H9 (cell line): Measurements from ENCODE around the gene ITK. TPM values are rescaled to one million over a fixed set of nuclear protein-coding genes. Genes with fewer than 3 reads are reported as not detected.

Experiments
- DNase-seq: peaks from one replicate; pipeline ENCODE4 v3.0.0-alpha.2; 2017
- H2AFZ ChIP-seq: one replicate; pipeline ENCODE4 v1.6.1; 2013; ENCODE audit warnings: mild to moderate bottlenecking, low read length, control low read depth, moderate library complexity
- H2AK5ac ChIP-seq: 2 replicates; pipeline ENCODE4 v1.6.1; 2013; ENCODE audit warnings: low read length, control low read depth, mixed read lengths; ENCODE audit not compliant: insufficient read length
- H2BK120ac ChIP-seq: one replicate; pipeline ENCODE4 v1.6.1; 2013; ENCODE audit warnings: low read depth, mild to moderate bottlenecking, low read length, control low read depth, inconsistent platforms; ENCODE audit not compliant: poor library complexity, severe bottlenecking
- H2BK12ac ChIP-seq: 2 replicates; pipeline ENCODE4 v1.6.1; 2013; ENCODE audit warnings: low read length, control low read depth, mixed read lengths, low read depth; ENCODE audit not compliant: insufficient read length
- H2BK15ac ChIP-seq: 2 replicates; pipeline ENCODE4 v1.6.1; 2013; ENCODE audit warnings: low read depth, low read length, control low read depth
- H2BK20ac ChIP-seq: one replicate; pipeline ENCODE4 v1.6.1; 2013; ENCODE audit warnings: low read depth, mild to moderate bottlenecking, low read length, control low read depth, inconsistent platforms; ENCODE audit not compliant: poor library complexity, severe bottlenecking
- H2BK5ac ChIP-seq: 2 replicates; pipeline ENCODE4 v1.6.1; 2013; ENCODE audit warnings: low read length, control low read depth, mixed read lengths; ENCODE audit not compliant: insufficient read length
- H3K14ac ChIP-seq: 2 replicates; pipeline ENCODE4 v1.6.1; 2013; ENCODE audit warnings: low read length, control low read depth; ENCODE audit not compliant: insufficient read depth
- H3K18ac ChIP-seq: 2 replicates; pipeline ENCODE4 v1.6.1; 2013; ENCODE audit warnings: low read depth, mild to moderate bottlenecking, mixed read lengths, low read length, control low read depth; ENCODE audit not compliant: insufficient read length
- H3K23ac ChIP-seq: 2 replicates; pipeline ENCODE4 v1.6.1; 2013; ENCODE audit warnings: low read length, control low read depth, mixed read lengths, low read depth; ENCODE audit not compliant: insufficient read length
- H3K23me2 ChIP-seq: 2 replicates; pipeline ENCODE4 v1.6.1; 2013; ENCODE audit warnings: low read depth, mild to moderate bottlenecking, mixed read lengths, low read length, control low read depth; ENCODE audit not compliant: insufficient read length, poor library complexity, severe bottlenecking
- H3K27ac ChIP-seq: 2 replicates; pipeline ENCODE4 v1.5.1; 2013; ENCODE audit warnings: low read length, control low read depth, mixed read lengths, low read depth; ENCODE audit not compliant: insufficient read length
- H3K27me3 ChIP-seq: 2 replicates; pipeline ENCODE4 v1.6.1; 2013; ENCODE audit warnings: low read length, control low read depth, inconsistent platforms; ENCODE audit not compliant: insufficient read depth
- H3K4ac ChIP-seq: 2 replicates; pipeline ENCODE4 v1.6.1; 2013; ENCODE audit warnings: low read depth, mild to moderate bottlenecking, control low read depth, inconsistent platforms, low read length, moderate library complexity
- H3K4me1 ChIP-seq: 2 replicates; pipeline ENCODE4 v1.6.1; 2013; ENCODE audit warnings: low read length, control low read depth, inconsistent platforms; ENCODE audit not compliant: insufficient read depth
- H3K4me2 ChIP-seq: 2 replicates; pipeline ENCODE4 v1.6.1; 2013; ENCODE audit warnings: low read length, control low read depth, mixed read lengths; ENCODE audit not compliant: insufficient read length, insufficient read depth
- H3K56ac ChIP-seq: 2 replicates; pipeline ENCODE4 v1.6.1; 2013; ENCODE audit warnings: low read depth, mild to moderate bottlenecking, mixed read lengths, low read length, control low read depth; ENCODE audit not compliant: insufficient read length
- H3K79me1 ChIP-seq: 2 replicates; pipeline ENCODE4 v1.6.1; 2013; ENCODE audit warnings: low read depth, mild to moderate bottlenecking, moderate library complexity, low read length, control low read depth, inconsistent platforms; ENCODE audit not compliant: insufficient read depth, poor library complexity, severe bottlenecking
- H3K79me2 ChIP-seq: 2 replicates; pipeline ENCODE4 v1.6.1; 2013; ENCODE audit warnings: low read length, control low read depth, inconsistent platforms; ENCODE audit not compliant: insufficient read depth
- H3K9ac ChIP-seq: 2 replicates; pipeline ENCODE4 v1.6.1; 2013; ENCODE audit warnings: low read length, control low read depth, mixed read lengths; ENCODE audit not compliant: insufficient read length; ENCODE audit errors: extremely low read depth
- H3K9me3 ChIP-seq: one replicate; pipeline ENCODE4 v1.6.1; 2013; ENCODE audit warnings: low read depth, low read length, inconsistent platforms; ENCODE audit not compliant: control insufficient read depth
- H3T11ph ChIP-seq: one replicate; pipeline ENCODE4 v1.6.1; 2013; ENCODE audit warnings: mild to moderate bottlenecking, low read length, control low read depth, inconsistent platforms
- H4K20me1 ChIP-seq: one replicate; pipeline ENCODE4 v1.6.1; 2013; ENCODE audit not compliant: control insufficient read depth, insufficient read length, insufficient read depth
- H4K5ac ChIP-seq: 2 replicates; pipeline ENCODE4 v1.6.1; 2013; ENCODE audit warnings: low read depth, mild to moderate bottlenecking, mixed read lengths, low read length, control low read depth; ENCODE audit not compliant: insufficient read length
- H4K8ac ChIP-seq: replicated peaks from 2 replicates; pipeline ENCODE4 v1.6.1; 2013; ENCODE audit warnings: low read length, control low read depth, mixed read lengths, low read depth; ENCODE audit not compliant: insufficient read length
- H4K91ac ChIP-seq: 2 replicates; pipeline ENCODE4 v1.6.1; 2013; ENCODE audit warnings: low read depth, mild to moderate bottlenecking, moderate library complexity, mixed read lengths, low read length, control low read depth; ENCODE audit not compliant: insufficient read length
- H3K27ac Mint-ChIP-seq, 3 experiments: 2 replicates in 2 of 3; 3 replicates in 1 of 3; pipeline ENCODE4 v1.8.0; 2020 to 2021; ENCODE audit warnings: mixed read lengths in 3 of 3, mild to moderate bottlenecking in 1 of 3, moderate library complexity in 1 of 3
- H3K27me3 Mint-ChIP-seq: 2 replicates; pipeline ENCODE4 v1.8.0; 2021; ENCODE audit warnings: low read depth, mild to moderate bottlenecking, moderate library complexity, mixed read lengths
- H3K36me3 Mint-ChIP-seq, 3 experiments: 2 replicates in 2 of 3; 3 replicates in 1 of 3; pipeline ENCODE4 v1.8.0; 2020 to 2021; ENCODE audit warnings: low read depth in 3 of 3, mixed read lengths in 3 of 3; ENCODE audit not compliant: insufficient read depth in 1 of 3
- H3K4me1 Mint-ChIP-seq, 2 experiments: 2 replicates each; pipeline ENCODE4 v1.8.0; 2020; ENCODE audit warnings: mixed read lengths in 2 of 2
- H3K4me3 Mint-ChIP-seq, 2 experiments: 2 replicates in 1 of 2; 3 replicates in 1 of 2; pipeline ENCODE4 v1.8.0; 2020 to 2021; ENCODE audit warnings: mild to moderate bottlenecking in 2 of 2, mixed read lengths in 2 of 2, moderate library complexity in 1 of 2
- H3K9me3 Mint-ChIP-seq, 2 experiments: 2 replicates in 1 of 2; 3 replicates in 1 of 2; pipeline ENCODE4 v1.8.0; 2020; ENCODE audit warnings: mild to moderate bottlenecking in 2 of 2, mixed read lengths in 2 of 2, moderate library complexity in 1 of 2
- WGBS: extraction: QIAGEN DNeasy Blood & Tissue Kit; methylation state at CpG from one replicate; pipeline ENCODE4 v1.1.7; 2013; ENCODE audit warnings: missing lambda C conversion rate, low lambda C conversion rate, mixed read lengths; ENCODE audit not compliant: insufficient read length; ENCODE audit errors: extremely low coverage; 5-methylcytosine and 5-hydroxymethylcytosine counted together
- total RNA-seq: library from RNA; stranded (reverse); gene quantifications from 2 replicates; pipeline ENCODE4 v1.2.1, GENCODE V29; 2021
- TF ChIP-seq, protein P1 (sequence below): fragments of 200-600 bp; sonication (generic); conservative IDR thresholded peaks from 3 replicates; pipeline ENCODE4 v1.8.0; 2021; ENCODE audit warnings: antibody characterized with exemption, mild to moderate bottlenecking

ITK gene
- total RNA-seq, 1 experiment from 2014 or later, result 0.22 TPM

DNA sequence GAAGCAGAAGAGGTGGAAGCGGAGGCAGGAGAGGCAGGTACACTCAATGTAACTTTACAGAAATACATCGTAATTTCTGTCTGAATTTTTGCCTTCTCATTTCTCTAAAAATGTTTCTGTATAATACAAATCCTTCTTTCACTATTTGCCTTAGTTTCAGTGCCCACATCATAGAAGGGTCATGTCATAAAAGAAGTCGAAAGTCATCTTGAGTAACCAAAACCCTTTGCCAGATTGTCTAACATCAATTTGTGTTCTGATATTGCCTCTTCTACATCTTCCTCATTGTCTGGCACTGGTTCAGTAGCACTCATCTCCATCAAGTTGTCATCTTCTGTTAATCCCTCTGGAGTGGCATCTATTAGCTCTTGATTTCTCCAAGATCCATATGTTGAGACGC, 79.1 kb downstream of the ITK start:
- H3K23me2 ChIP-seq, result no peaks in the 10 kb centered on the region
- H3K23ac ChIP-seq, result no peak overlapping the region
- H4K20me1 ChIP-seq, result no peaks in the 10 kb centered on the region
- no peaks in the 10 kb centered on the region for H3K4me1 ChIP-seq
- H3K14ac ChIP-seq, result no peak overlapping the region
- no peak overlapping the region for H3K4me3 Mint-ChIP-seq
- no CpG with 5 or more reads among the region's 4 CpGs for WGBS
- no peak overlapping the region for H2BK12ac ChIP-seq
- H2BK20ac ChIP-seq, result no peak overlapping the region
- no peak overlapping the region for H3T11ph ChIP-seq
- H3K9ac ChIP-seq, result no peak overlapping the region
- H4K8ac ChIP-seq, result no peak overlapping the region
- H3K9me3 Mint-ChIP-seq, result no peaks in the 10 kb centered on the region; a peak in 2 of 5 replicates
- H3K27me3 ChIP-seq, result no peaks in the 10 kb centered on the region
- DNase-seq, result no peak
- H3K4me2 ChIP-seq, result no peak overlapping the region
- no peaks in the 10 kb centered on the region for H3K79me1 ChIP-seq
- peaks cover 7% of the 10 kb centered on the region for H3K27me3 Mint-ChIP-seq
- no peak overlapping the region for H2BK5ac ChIP-seq
- no peak overlapping the region for H2AK5ac ChIP-seq
- no peaks in the 10 kb centered on the region for H3K9me3 ChIP-seq
- no peak overlapping the region for H3K27ac Mint-ChIP-seq
- H4K5ac ChIP-seq, result no peak overlapping the region
- H4K91ac ChIP-seq, result no peak overlapping the region
- H3K4me1 Mint-ChIP-seq, result peaks cover 7 to 8% of the 10 kb centered on the region in 2 experiments; a peak in 3 of 4 replicates
- no peaks in the 10 kb centered on the region; a peak in 1 of 7 replicates for H3K36me3 Mint-ChIP-seq
- no peak overlapping the region for H3K27ac ChIP-seq
- no peak overlapping the region for H3K4ac ChIP-seq
- H3K18ac ChIP-seq, result no peak overlapping the region
- H3K56ac ChIP-seq, result no peak overlapping the region
- no peaks in the 10 kb centered on the region for H3K79me2 ChIP-seq
- H2AFZ ChIP-seq, result no peak overlapping the region
- H2BK15ac ChIP-seq, result no peak overlapping the region
- no peak overlapping the region for H2BK120ac ChIP-seq
- TF ChIP-seq, protein P1, sequence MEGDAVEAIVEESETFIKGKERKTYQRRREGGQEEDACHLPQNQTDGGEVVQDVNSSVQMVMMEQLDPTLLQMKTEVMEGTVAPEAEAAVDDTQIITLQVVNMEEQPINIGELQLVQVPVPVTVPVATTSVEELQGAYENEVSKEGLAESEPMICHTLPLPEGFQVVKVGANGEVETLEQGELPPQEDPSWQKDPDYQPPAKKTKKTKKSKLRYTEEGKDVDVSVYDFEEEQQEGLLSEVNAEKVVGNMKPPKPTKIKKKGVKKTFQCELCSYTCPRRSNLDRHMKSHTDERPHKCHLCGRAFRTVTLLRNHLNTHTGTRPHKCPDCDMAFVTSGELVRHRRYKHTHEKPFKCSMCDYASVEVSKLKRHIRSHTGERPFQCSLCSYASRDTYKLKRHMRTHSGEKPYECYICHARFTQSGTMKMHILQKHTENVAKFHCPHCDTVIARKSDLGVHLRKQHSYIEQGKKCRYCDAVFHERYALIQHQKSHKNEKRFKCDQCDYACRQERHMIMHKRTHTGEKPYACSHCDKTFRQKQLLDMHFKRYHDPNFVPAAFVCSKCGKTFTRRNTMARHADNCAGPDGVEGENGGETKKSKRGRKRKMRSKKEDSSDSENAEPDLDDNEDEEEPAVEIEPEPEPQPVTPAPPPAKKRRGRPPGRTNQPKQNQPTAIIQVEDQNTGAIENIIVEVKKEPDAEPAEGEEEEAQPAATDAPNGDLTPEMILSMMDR, result no peak
